ENCODE data around the gene EFL1. TPM values are rescaled to one million over a fixed set of nuclear protein-coding genes. Genes with fewer than 3 reads are reported as not detected.
A peak's percentile ranks its signal among the peaks of the same experiment; 100 is the strongest.

EFL1 gene
- total RNA-seq, 1 donor: 22.9 TPM

DNA sequence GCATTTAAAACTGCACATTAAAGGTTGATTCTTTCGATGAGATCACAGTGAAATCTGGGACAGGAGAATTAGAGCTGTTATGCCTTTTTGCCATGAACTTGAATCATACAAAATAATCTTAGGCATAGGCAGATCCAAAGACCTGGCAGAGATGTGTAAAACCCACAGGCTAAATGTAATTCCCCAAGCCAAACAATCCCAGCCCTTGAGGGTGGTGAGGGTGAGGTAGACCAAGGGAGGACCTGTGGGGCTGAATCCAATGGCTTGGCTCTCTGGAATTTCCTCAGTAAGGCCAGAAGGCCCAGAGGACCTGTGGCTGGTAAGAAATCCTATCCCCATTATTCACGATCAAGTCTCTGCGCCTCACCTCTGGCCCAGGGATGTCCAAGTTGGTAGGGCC is 136.2 kb downstream of the EFL1 start:
- TF ChIP-seq, protein P1, sequence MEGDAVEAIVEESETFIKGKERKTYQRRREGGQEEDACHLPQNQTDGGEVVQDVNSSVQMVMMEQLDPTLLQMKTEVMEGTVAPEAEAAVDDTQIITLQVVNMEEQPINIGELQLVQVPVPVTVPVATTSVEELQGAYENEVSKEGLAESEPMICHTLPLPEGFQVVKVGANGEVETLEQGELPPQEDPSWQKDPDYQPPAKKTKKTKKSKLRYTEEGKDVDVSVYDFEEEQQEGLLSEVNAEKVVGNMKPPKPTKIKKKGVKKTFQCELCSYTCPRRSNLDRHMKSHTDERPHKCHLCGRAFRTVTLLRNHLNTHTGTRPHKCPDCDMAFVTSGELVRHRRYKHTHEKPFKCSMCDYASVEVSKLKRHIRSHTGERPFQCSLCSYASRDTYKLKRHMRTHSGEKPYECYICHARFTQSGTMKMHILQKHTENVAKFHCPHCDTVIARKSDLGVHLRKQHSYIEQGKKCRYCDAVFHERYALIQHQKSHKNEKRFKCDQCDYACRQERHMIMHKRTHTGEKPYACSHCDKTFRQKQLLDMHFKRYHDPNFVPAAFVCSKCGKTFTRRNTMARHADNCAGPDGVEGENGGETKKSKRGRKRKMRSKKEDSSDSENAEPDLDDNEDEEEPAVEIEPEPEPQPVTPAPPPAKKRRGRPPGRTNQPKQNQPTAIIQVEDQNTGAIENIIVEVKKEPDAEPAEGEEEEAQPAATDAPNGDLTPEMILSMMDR (IDR thresholded peaks at IDR 0.05; ENCODE audit: insufficient read depth, low read depth, low read length): no peak
- no peak for DNase-seq (ENCODE audit: low read depth)
- H3K4me3 ChIP-seq (ENCODE audit: low read depth, low read length): no peak overlapping the region

DNA sequence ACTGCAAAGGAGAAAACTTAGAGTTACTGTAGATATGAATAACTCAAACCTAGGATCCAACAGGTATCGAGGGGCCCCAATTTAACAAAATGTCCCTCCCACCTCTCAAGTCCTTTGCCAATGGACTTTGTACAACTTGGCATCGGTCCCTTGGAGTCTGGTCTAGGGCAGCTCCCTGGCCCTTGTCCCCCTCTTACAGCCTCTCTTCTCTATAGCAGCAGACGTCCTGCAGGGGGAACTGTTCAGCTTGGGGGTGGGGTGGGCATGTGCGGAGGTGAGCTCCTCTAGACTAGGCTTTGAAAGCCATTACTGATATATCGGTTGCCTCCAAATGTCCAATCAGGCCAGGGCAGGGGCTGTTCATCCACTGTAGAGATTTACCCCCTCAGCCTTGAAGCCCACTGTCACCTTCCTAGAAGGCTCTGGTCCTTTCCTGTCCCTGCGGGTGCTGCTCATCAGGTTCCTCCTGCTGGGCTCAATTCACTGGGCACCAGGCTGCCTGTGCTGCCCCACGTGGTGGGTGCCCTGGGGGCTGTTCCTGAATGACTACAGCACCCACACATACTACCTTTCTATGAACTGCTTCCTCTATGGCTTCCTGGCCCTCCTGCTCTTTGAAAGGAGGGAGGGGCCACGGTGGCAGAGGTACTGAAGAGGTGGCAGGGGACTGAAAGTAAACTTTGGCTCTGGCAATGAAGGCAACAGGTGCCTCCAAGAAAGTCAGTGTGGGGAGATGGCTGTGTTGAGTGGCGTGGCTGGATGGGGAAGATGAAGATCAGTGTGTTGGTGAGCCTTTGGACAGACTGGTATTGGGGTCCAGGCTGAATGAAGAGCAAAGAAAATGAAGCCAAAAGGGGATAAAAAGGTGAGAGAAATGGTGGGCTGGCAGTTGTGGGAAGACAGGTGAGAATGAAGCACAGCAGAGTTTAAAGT is 137.9 kb downstream of the EFL1 start:
- TF ChIP-seq, protein P1 (IDR thresholded peaks at IDR 0.05; ENCODE audit: insufficient read depth, low read depth, low read length): no peak
- no peak for DNase-seq (ENCODE audit: low read depth)
- H3K4me3 ChIP-seq (ENCODE audit: low read depth, low read length): no peak overlapping the region

DNA sequence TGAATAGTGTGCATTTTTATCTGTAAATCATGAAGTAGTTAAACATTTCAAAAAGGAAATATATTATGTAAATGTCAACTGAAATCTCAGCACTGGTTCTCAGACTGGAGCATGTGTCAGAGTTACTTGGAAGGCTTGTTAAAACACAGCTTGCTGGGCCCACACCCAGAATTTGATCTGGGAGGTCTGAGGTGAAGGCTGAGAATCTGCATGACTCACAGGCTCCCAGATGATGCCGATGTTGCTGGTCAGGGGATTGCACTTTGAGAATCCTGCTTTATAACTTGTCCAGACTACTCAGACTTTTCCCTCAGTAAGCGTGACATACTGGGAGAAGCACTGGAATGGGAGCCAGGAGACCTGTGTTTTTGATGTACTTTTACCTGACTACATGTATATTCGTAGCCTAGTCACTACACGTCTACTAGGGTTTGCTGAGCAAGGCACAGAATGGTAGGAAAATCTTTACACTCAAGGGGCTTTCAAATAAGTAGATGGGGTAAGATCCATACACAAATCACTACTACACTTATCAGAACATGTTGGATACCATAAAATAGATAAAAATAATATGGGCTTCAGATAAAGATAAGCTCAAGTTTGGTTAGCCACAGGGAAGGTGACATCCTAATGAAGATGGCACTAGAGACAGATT is 139.7 kb downstream of the EFL1 start:
- TF ChIP-seq, protein P1 (IDR thresholded peaks at IDR 0.05; ENCODE audit: insufficient read depth, low read depth, low read length): no peak
- peak; percentile 98 for DNase-seq (ENCODE audit: low read depth)

DNA sequence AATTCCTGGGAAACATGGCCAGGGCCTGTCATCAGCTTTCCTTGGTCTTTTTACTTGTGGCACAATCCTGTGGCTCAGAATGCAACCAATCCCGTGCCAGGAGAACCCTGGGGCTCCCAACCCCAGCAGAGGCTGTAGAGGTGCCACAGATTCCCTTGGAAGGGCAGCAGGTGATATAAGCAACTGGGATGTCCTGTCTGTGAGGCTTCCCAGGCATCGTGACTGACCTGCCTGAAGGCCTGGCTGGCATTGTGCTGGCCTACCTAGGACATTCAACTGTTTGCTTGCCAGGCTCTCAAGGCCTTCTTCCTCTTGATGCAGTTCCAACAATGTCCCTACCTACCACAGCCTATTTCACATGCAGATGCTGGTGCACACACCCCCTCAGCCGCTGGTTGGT is 144.5 kb downstream of the EFL1 start:
- no peak overlapping the region for H3K4me3 ChIP-seq (ENCODE audit: low read depth, low read length)
- TF ChIP-seq, protein P1 (IDR thresholded peaks at IDR 0.05; ENCODE audit: insufficient read depth, low read depth, low read length): no peak
- DNase-seq (ENCODE audit: low read depth): no peak

More for the DNA sequence above, 139.7 kb downstream of the EFL1 start:
- no peak overlapping the region for H3K4me3 ChIP-seq (ENCODE audit: low read depth, low read length)

DNA sequence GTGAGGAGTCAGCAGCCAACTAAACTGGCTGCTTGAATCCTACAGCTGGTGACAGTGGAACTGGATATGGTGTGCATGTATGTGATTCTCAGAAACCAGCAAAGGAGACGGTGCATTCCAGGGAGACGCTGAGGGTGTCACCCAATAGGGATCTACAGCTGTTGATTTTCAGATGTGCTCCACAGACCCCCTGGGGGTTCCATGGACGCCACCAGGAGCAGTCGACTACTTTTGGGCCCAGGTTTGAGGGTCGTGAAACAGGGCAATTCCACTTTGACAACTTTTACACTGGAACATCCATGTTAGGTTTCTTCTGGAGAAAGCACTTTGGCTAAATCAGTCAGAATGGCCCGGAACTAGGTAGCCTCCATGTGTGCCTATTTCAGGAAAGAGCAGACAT is 145.2 kb downstream of the EFL1 start:
- no peak overlapping the region for H3K4me3 ChIP-seq (ENCODE audit: low read depth, low read length)
- TF ChIP-seq, protein P1 (IDR thresholded peaks at IDR 0.05; ENCODE audit: insufficient read depth, low read depth, low read length): no peak
- no peak for DNase-seq (ENCODE audit: low read depth)

DNA sequence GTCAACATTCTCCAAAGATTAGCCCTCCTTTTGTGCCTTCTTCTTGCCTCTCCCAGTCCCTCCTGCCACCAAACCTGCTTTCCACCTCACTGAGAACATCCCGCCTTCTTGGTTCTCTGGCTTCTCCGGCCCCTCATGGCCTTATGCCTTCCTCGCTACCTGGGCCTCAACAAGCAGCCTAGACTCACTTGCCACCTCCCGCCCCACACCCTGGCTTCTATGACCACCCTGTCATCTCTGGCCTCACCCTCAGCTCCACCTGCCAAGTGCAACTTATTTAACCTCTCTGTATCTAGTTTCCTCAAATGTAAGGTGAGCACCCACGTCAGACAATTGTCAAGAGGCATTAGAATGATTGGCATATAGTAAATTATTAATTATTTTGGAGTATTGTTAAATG is 147.9 kb downstream of the EFL1 start:
- TF ChIP-seq, protein P1 (IDR thresholded peaks at IDR 0.05; ENCODE audit: insufficient read depth, low read depth, low read length): no peak
- no peak overlapping the region for H3K4me3 ChIP-seq (ENCODE audit: low read depth, low read length)

More for the DNA sequence above, 147.9 kb downstream of the EFL1 start:
- no peak for DNase-seq (ENCODE audit: low read depth)
